Endothelial cell of umbilical vein (primary cell): ENCODE measurements around the gene SMCO3. TPM values are rescaled to one million over a fixed set of nuclear protein-coding genes. Genes with fewer than 3 reads are reported as not detected.
A peak's percentile ranks its signal among the peaks of the same experiment; 100 is the strongest.

Source experiments
- BruUV-seq: library from RNA; stranded (reverse); fragments of 400-500 nt; replicated peaks from 2 replicates; lab custom pipeline; 2021; lab: Mats Ljungman, UMichigan
- CTCF ChIA-PET: fragments of 300-600, 350-600 bp; sonication (Branson Sonifier 250); formaldehyde crosslinking; loops from one replicate; lab custom pipeline; 2021; ENCODE audit warnings: antibody characterized with exemption, inconsistent platforms; lab: Charles Lee
- POLR2A ChIA-PET: fragments of 300-600, 350-600 bp; sonication (Branson Sonifier 250); formaldehyde crosslinking; loops from one replicate; lab custom pipeline; 2021; ENCODE audit warnings: antibody characterized with exemption, inconsistent platforms; lab: Charles Lee
- DNase-seq: peaks from one replicate; pipeline ENCODE4 v3.0.0-alpha.2; 2011; ENCODE audit warnings: low read depth, low spot score
- FAIRE-seq: peaks from 2 replicates; lab custom pipeline; 2011; peaks lifted over from hg19 to GRCh38; lab: Jason Lieb, UNC
- H2AFZ ChIP-seq: 2 replicates; pipeline ENCODE4 v1.6.0; 2012; ENCODE audit warnings: low read depth, low read length, control low read depth, inconsistent platforms
- H3K27ac ChIP-seq: 2 replicates; pipeline ENCODE4 v1.5.1; 2011; ENCODE audit warnings: low read depth, mild to moderate bottlenecking, control low read depth, low read length, moderate library complexity; ENCODE audit not compliant: insufficient read depth
- H3K27me3 ChIP-seq, 2 experiments: 2 replicates each; pipeline versions ENCODE4 v1.6.0 to v1.6.1; 2011; ENCODE audit warnings: low read length in 2 of 2, mixed read lengths in 1 of 2; ENCODE audit not compliant: control insufficient read depth in 2 of 2, insufficient read depth in 2 of 2
- H3K36me3 ChIP-seq, 2 experiments: 2 replicates in 1 of 2; 3 replicates in 1 of 2; pipeline ENCODE4 v1.5.1; 2011; ENCODE audit warnings: low read length in 2 of 2, mild to moderate bottlenecking in 1 of 2, moderate library complexity in 1 of 2; ENCODE audit not compliant: control insufficient read depth in 2 of 2, insufficient read depth in 2 of 2; ENCODE audit errors: extremely low read depth in 1 of 2
- H3K4me1 ChIP-seq: 3 replicates; pipeline ENCODE4 v1.5.1; 2011; ENCODE audit warnings: mild to moderate bottlenecking, low read length; ENCODE audit not compliant: control insufficient read depth, insufficient read depth; ENCODE audit errors: extremely low read depth
- H3K4me2 ChIP-seq: 2 replicates; pipeline ENCODE4 v1.6.1; 2011; ENCODE audit warnings: low read length, control low read depth, mixed read lengths; ENCODE audit not compliant: insufficient read depth
- H3K4me3 ChIP-seq, 3 experiments: fragments of 200-600 bp in 1 of 3; sonication (generic), shearing (Covaris generic) in 1 of 3; replicated peaks in 1 of 3; 2 replicates each; pipeline ENCODE4 v1.5.1; 2011 to 2016; ENCODE audit warnings: control low read depth in 3 of 3, low read length in 3 of 3, mild to moderate bottlenecking in 2 of 3, inconsistent platforms in 1 of 3, low read depth in 1 of 3, moderate library complexity in 1 of 3; ENCODE audit not compliant: insufficient read depth in 1 of 3
- H3K79me2 ChIP-seq: 2 replicates; pipeline ENCODE4 v1.6.0; 2012; ENCODE audit warnings: low read length, inconsistent platforms; ENCODE audit not compliant: control insufficient read depth, insufficient read depth
- H3K9ac ChIP-seq: replicated peaks from 2 replicates; pipeline ENCODE3; 2011; ENCODE audit warnings: low read length, control low read depth; ENCODE audit not compliant: insufficient read depth; ENCODE audit errors: extremely low read depth
- H3K9me1 ChIP-seq: replicated peaks from 3 replicates; pipeline ENCODE4 v1.6.0; 2011; ENCODE audit warnings: mild to moderate bottlenecking, low read length; ENCODE audit not compliant: control insufficient read depth, insufficient read depth; ENCODE audit errors: extremely low read depth
- H3K9me3 ChIP-seq: replicated peaks from 2 replicates; pipeline ENCODE4 v1.5.1; 2012; ENCODE audit warnings: low read length, inconsistent platforms; ENCODE audit not compliant: control insufficient read depth, insufficient read depth
- H4K20me1 ChIP-seq: replicated peaks from 2 replicates; pipeline ENCODE3; 2011; ENCODE audit warnings: mild to moderate bottlenecking, low read length; ENCODE audit not compliant: control insufficient read depth, insufficient read depth; ENCODE audit errors: extremely low read depth
- FOS ChIP-seq: IDR thresholded peaks from 2 replicates; pipeline ENCODE4 v1.6.1; 2011; ENCODE audit warnings: mild to moderate bottlenecking, low read length, moderate library complexity, borderline replicate concordance; ENCODE audit not compliant: insufficient read depth
- GATA2 ChIP-seq: IDR thresholded peaks from 2 replicates; pipeline ENCODE4 v1.7.0; 2011; ENCODE audit warnings: low read depth, mild to moderate bottlenecking, moderate library complexity, mixed read lengths, low read length; ENCODE audit not compliant: insufficient read length, insufficient read depth
- JUN ChIP-seq: IDR thresholded peaks from 2 replicates; pipeline ENCODE4 v1.6.1; 2011; ENCODE audit warnings: borderline replicate concordance, low read depth; ENCODE audit not compliant: insufficient read length, insufficient read depth
- MAX ChIP-seq: IDR thresholded peaks from 2 replicates; pipeline ENCODE4 v1.6.1; 2011; ENCODE audit not compliant: insufficient read depth, insufficient read length
- POLR2A ChIP-seq: IDR thresholded peaks from 2 replicates; pipeline ENCODE4 v1.6.1; 2012; ENCODE audit warnings: low read depth, mild to moderate bottlenecking, control low read depth, low read length
- POLR2AphosphoS5 ChIP-seq: IDR thresholded peaks from 2 replicates; pipeline ENCODE4 v1.6.1; 2012; ENCODE audit warnings: low read depth, mild to moderate bottlenecking, control low read depth, low read length, moderate library complexity; ENCODE audit not compliant: insufficient read depth
- dilution Hi-C: fragments of 300-500 bp; cut with MboI; formaldehyde crosslinking; loops from one replicate; pipeline ENCODE4 v1.15.0; 2019; ENCODE audit warnings: low sequenced_read_pairs; ENCODE audit not compliant: extremely low pct_ligation_motif_present
- intact Hi-C: fragments of 100-400 bp; cut with micrococcal nuclease; formaldehyde crosslinking; loops from one replicate; pipeline ENCODE4 v1.10.0; 2022
- polyA plus RNA-seq, 4 experiments: library from polyadenylated mRNA; depleted of rRNA in 3 of 4; stranded (reverse) in 3 of 4; unstranded in 1 of 4; fragments of >200 nt; gene quantifications; 2 replicates each; pipeline versions ENCODE4 v1.2.1 to v1.2.3, GENCODE V29; 2011 to 2012; ENCODE audit warnings: missing spikeins in 1 of 4
- total RNA-seq: library from RNA; stranded (reverse); gene quantifications from 2 replicates; pipeline ENCODE4 v1.2.3, GENCODE V29; 2021
- TF ChIP-seq, protein P1 (sequence below), 2 donors: IDR thresholded peaks; 1 replicate in 1 of 2; 2 replicates in 1 of 2; pipeline ENCODE4 v1.5.1; 2011; ENCODE audit warnings: low read length in 2 of 2, mild to moderate bottlenecking in 2 of 2, moderate library complexity in 2 of 2, control low read depth in 1 of 2, inconsistent platforms in 1 of 2, low read depth in 1 of 2; ENCODE audit not compliant: insufficient read depth in 1 of 2; ENCODE audit errors: extremely low read depth in 1 of 2

The SMCO3 gene
- total and polyA plus RNA-seq, 2 donors (not counting 3 experiments of a cell fraction or from before 2014, with no cell fraction given): 0.33 to 0.35 TPM

DNA sequence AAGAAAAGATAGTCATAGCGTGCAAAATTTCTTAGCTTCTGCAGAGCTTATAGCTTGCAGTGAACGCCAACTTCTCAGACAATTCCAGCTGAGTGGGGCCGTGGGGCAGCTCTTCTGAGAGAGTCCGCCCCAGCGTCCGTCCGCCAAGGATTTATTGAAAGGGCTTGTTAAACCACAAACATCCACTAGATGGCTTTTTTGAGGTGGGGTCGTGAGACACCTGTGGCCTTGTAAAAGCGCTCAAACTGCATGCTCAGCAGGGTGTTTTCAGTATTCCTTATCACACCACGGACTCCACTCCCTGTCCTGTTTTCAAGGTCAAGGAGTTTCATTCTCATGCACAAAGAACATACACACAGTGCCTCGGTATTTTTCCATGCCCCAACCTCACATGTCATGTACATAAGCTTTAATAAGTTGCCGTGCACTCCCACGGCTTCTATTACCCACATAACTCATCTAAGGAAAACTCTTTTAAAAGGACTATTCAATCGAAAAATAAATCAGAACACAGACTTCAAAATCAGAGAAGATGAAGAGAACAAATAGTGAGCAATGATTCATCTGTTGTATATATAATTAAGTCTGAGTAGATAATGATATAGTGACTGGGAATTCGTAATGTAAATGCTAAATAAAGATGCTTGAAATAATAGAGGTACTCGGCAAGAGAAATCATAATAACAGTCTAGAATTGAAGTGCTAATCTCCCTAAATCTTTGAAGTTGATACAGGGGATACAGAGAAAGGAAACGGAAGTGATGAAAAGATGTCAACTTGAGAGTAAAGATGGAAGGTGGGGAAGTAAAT, 57.4 kb downstream of the SMCO3 start:
- no peak overlapping the region for H2AFZ ChIP-seq

More for the DNA sequence above, 57.4 kb downstream of the SMCO3 start:
- intact Hi-C loops (loop anchor here (10.0 kb wide), 1 partner anchor 508 kb away; no protein-coding TSS in a partner anchor), dilution Hi-C loops (no loop called here)
- BruUV-seq: no TSS peak
- Histone ChIP-seq H3K79me2 (no peaks in the 10 kb centered on the region), H3K9me3 (no peaks in the 10 kb centered on the region), H3K4me3 (no peak overlapping the region), H3K9ac (no peak overlapping the region), H3K27me3 (peaks cover 0 to 2% of the 10 kb centered on the region in 2 experiments), H3K36me3 (no peaks in the 10 kb centered on the region), H4K20me1 (no peaks in the 10 kb centered on the region), H3K4me1 (no peaks in the 10 kb centered on the region), H3K4me2 (no peak overlapping the region), H3K9me1 (no peaks in the 10 kb centered on the region), H3K27ac (no peak overlapping the region)
- TF ChIP-seq FOS (no peak), GATA2 (no peak), JUN (no peak), MAX (no peak), POLR2AphosphoS5 (no peak), POLR2A (no peak)
- TF ChIP-seq, protein P1, sequence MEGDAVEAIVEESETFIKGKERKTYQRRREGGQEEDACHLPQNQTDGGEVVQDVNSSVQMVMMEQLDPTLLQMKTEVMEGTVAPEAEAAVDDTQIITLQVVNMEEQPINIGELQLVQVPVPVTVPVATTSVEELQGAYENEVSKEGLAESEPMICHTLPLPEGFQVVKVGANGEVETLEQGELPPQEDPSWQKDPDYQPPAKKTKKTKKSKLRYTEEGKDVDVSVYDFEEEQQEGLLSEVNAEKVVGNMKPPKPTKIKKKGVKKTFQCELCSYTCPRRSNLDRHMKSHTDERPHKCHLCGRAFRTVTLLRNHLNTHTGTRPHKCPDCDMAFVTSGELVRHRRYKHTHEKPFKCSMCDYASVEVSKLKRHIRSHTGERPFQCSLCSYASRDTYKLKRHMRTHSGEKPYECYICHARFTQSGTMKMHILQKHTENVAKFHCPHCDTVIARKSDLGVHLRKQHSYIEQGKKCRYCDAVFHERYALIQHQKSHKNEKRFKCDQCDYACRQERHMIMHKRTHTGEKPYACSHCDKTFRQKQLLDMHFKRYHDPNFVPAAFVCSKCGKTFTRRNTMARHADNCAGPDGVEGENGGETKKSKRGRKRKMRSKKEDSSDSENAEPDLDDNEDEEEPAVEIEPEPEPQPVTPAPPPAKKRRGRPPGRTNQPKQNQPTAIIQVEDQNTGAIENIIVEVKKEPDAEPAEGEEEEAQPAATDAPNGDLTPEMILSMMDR (IDR thresholded peaks at IDR 0.05; ENCODE audit: extremely low read depth in 1 of 2, insufficient read depth in 1 of 2, low read depth in 1 of 2, low read length in 2 of 2): peak; percentile 39 to 40
- ChIA-PET POLR2A (interaction anchor here (0.5 kb wide), 1 partner anchor 11 kb away, joined by 3 read pairs; no protein-coding TSS in a partner anchor), CTCF (interaction anchor here (0.6 to 1.5 kb wide), 16 partner anchors 13 to 471 kb away, joined by 3 to 15 read pairs (median 4); partner anchors contain the start of gene RERG)
- FAIRE-seq (no peak), DNase-seq (no peak)

Other genes with a start within 250 kb of the SMCO3 start
- gene PLBD1, start 246.3 kb downstream of the SMCO3 start, total RNA-seq: 0.14 TPM in 1 of 2 replicates, not detected in the other
- 0.04 and 0.10 TPM in 2 replicates for gene PLBD1, start 246.3 kb downstream of the SMCO3 start, polyA plus RNA-seq
- gene GUCY2C, start 117.6 kb downstream of the SMCO3 start, total RNA-seq: not detected in 2 replicates
- not detected in 2 replicates for gene GUCY2C, start 117.6 kb downstream of the SMCO3 start, polyA plus RNA-seq
- 70.5 and 77.1 TPM in 2 replicates for gene WBP11, start 10.7 kb downstream of the SMCO3 start, total RNA-seq
- gene WBP11, start 10.7 kb downstream of the SMCO3 start, polyA plus RNA-seq: 10.6 and 11.4 TPM in 2 replicates
- gene C12orf60, start 10.5 kb downstream of the SMCO3 start, total RNA-seq: 1.1 and 1.3 TPM in 2 replicates
- 0.52 and 0.57 TPM in 2 replicates for gene C12orf60, start 10.5 kb downstream of the SMCO3 start, polyA plus RNA-seq
- gene ART4, start 29.3 kb upstream of the SMCO3 start, total RNA-seq: 7.8 and 12.5 TPM in 2 replicates
- gene ART4, start 29.3 kb upstream of the SMCO3 start, polyA plus RNA-seq: 54.7 and 59.6 TPM in 2 replicates
- 284 and 398 TPM in 2 replicates for gene MGP, start 71.7 kb upstream of the SMCO3 start, total RNA-seq
- gene MGP, start 71.7 kb upstream of the SMCO3 start, polyA plus RNA-seq: 479 and 538 TPM in 2 replicates
- gene ERP27, start 124.4 kb upstream of the SMCO3 start, total RNA-seq: 0.88 and 1.4 TPM in 2 replicates
- 0.67 and 0.70 TPM in 2 replicates for gene ERP27, start 124.4 kb upstream of the SMCO3 start, polyA plus RNA-seq
- 483 and 550 TPM in 2 replicates for gene ARHGDIB, start 147.4 kb upstream of the SMCO3 start, total RNA-seq
- 1,200 and 1,245 TPM in 2 replicates for gene ARHGDIB, start 147.4 kb upstream of the SMCO3 start, polyA plus RNA-seq
- gene PDE6H, start 158.9 kb upstream of the SMCO3 start, total RNA-seq: not detected in 2 replicates
- not detected in 2 replicates for gene PDE6H, start 158.9 kb upstream of the SMCO3 start, polyA plus RNA-seq